ENCODE results near the gene SULT1A2.
"Not testable (repeated sequence)": the region's sequence is repeated elsewhere in the genome, so short reads cannot be mapped to it uniquely, and the experiment has no call there.

Gene SULT1A2

GRCh38 chr16:28608867-28609596, 12.2 kb upstream of the SULT1A2 start:
- DNase-seq, result not testable (repeated sequence)

- not testable (repeated sequence) for DNase-seq
Observed at GRCh38 chr16:28608496-28608808, 11.6 kb upstream of the SULT1A2 start.

GRCh38 chr16:28607681-28608495, 11.0 kb upstream of the SULT1A2 start:
- DNase-seq, result not testable (repeated sequence)

GRCh38 chr16:28607116-28607623, 10.3 kb upstream of the SULT1A2 start:
- no peak for DNase-seq

GRCh38 chr16:28606291-28607115, 9.7 kb upstream of the SULT1A2 start:
- no peak for DNase-seq

- DNase-seq, result no peak
Observed at GRCh38 chr16:28604186-28604565, 7.3 kb upstream of the SULT1A2 start.

GRCh38 chr16:28603381-28604185, 6.7 kb upstream of the SULT1A2 start:
- no peak for DNase-seq

- DNase-seq, result no peak
Observed at GRCh38 chr16:28602529-28602928, 5.7 kb upstream of the SULT1A2 start.

- DNase-seq, result not testable (repeated sequence)
Observed at GRCh38 chr16:28602062-28602461, 5.2 kb upstream of the SULT1A2 start.

- DNase-seq, result not testable (repeated sequence)
Observed at GRCh38 chr16:28601589-28601988, 4.7 kb upstream of the SULT1A2 start.

- not testable (repeated sequence) for DNase-seq
Observed at GRCh38 chr16:28600965-28601364, 4.1 kb upstream of the SULT1A2 start.

- DNase-seq, result not testable (repeated sequence)
Observed at GRCh38 chr16:28599377-28600285, 2.8 kb upstream of the SULT1A2 start.

GRCh38 chr16:28597692-28598261, 927 bp upstream of the SULT1A2 start:
- no peak for DNase-seq

- DNase-seq, result no peak
Observed at GRCh38 chr16:28596115-28596630, 677 bp downstream of the SULT1A2 start.

GRCh38 chr16:28595451-28595850, 1.4 kb downstream of the SULT1A2 start:
- DNase-seq, result not testable (repeated sequence)

- DNase-seq, result no peak
Observed at GRCh38 chr16:28592979-28593553, 3.8 kb downstream of the SULT1A2 start.

- no peak for DNase-seq
Observed at GRCh38 chr16:28592511-28592910, 4.3 kb downstream of the SULT1A2 start.

GRCh38 chr16:28591355-28591754, 5.5 kb downstream of the SULT1A2 start:
- no peak for DNase-seq

- DNase-seq, result no peak
Observed at GRCh38 chr16:28590384-28591340, 6.2 kb downstream of the SULT1A2 start.

All from NCI-H1930 (cell line).